Lung (tissue), 16 donors: ENCODE results near the gene SKOR2. TPM values are rescaled to one million over a fixed set of nuclear protein-coding genes. Genes with fewer than 3 reads are reported as not detected.

Source experiments
- ATAC-seq: fragments of 200-7000 bp; cut with Tn5 transposase; one replicate; pipeline ENCODE4 v1.9.1; 2020; ENCODE audit warnings: moderate number of reproducible peaks; ENCODE audit not compliant: insufficient read depth, low FRiP score
- DNase-seq, 3 donors: peaks; one replicate each; pipeline ENCODE4 v3.0.0-alpha.2; 2013 to 2017
- H3K27ac ChIP-seq, 2 donors: one replicate each; pipeline ENCODE4 v1.5.1; 2013; ENCODE audit warnings: mild to moderate bottlenecking in 2 of 2, moderate library complexity in 2 of 2, control low read depth in 1 of 2, inconsistent platforms in 1 of 2, low read depth in 1 of 2, low read length in 1 of 2
- H3K27me3 ChIP-seq, 3 donors: one replicate each; pipeline ENCODE4 v1.5.1; 2013; ENCODE audit warnings: low read length in 2 of 3; ENCODE audit not compliant: control insufficient read depth in 3 of 3, insufficient read depth in 3 of 3
- H3K36me3 ChIP-seq, 4 donors: one replicate each; pipeline ENCODE4 v1.5.1; 2013; ENCODE audit warnings: low read length in 4 of 4, mild to moderate bottlenecking in 1 of 4, moderate library complexity in 1 of 4; ENCODE audit not compliant: control insufficient read depth in 4 of 4, insufficient read depth in 4 of 4
- H3K4me1 ChIP-seq, 5 donors: one replicate each; pipeline ENCODE4 v1.5.1; 2013; ENCODE audit warnings: low read length in 5 of 5, mild to moderate bottlenecking in 2 of 5, moderate library complexity in 1 of 5; ENCODE audit not compliant: control insufficient read depth in 5 of 5, insufficient read depth in 5 of 5
- H3K4me3 ChIP-seq: one replicate; pipeline ENCODE4 v1.5.1; 2013; ENCODE audit warnings: mild to moderate bottlenecking, control low read depth, moderate library complexity
- H3K9ac ChIP-seq, 2 donors: one replicate each; pipeline ENCODE4 v1.5.1; 2013; ENCODE audit warnings: low read length in 2 of 2, control low read depth in 1 of 2; ENCODE audit not compliant: insufficient read depth in 1 of 2
- H3K9me3 ChIP-seq, 4 donors: one replicate each; pipeline ENCODE4 v1.5.1; 2013; ENCODE audit warnings: low read length in 3 of 4, mild to moderate bottlenecking in 1 of 4, moderate library complexity in 1 of 4; ENCODE audit not compliant: control insufficient read depth in 4 of 4, insufficient read depth in 3 of 4
- CTCF ChIP-seq: IDR thresholded peaks from 2 replicates; pipeline ENCODE4 v1.5.1; 2012; ENCODE audit warnings: mild to moderate bottlenecking; ENCODE audit errors: control extremely low read depth, extremely low read depth
- WGBS, 2 donors: extraction: QIAGEN DNeasy Blood & Tissue Kit; methylation state at CpG; one replicate each; pipeline ENCODE4 v1.1.7; 2013; 5-methylcytosine and 5-hydroxymethylcytosine counted together
- long read RNA-seq, 5 donors: transcript quantifications; one replicate each; lab custom pipeline, GENCODE V29; 2026
- polyA plus RNA-seq, 2 donors: library from polyadenylated mRNA; stranded (reverse); fragments of 200-250 nt; gene quantifications; one replicate each; pipeline ENCODE4 v1.2.1, GENCODE V29; 2013
- total RNA-seq, 2 donors: library from RNA; depleted of rRNA in 1 of 2; stranded (reverse); fragments of >200 nt in 1 of 2; gene quantifications; one replicate each; pipeline ENCODE4 v1.2.1, GENCODE V29; 2014 to 2021
- donor health status: control.
- donor health status: control.
- donor health status: Bipolar disorder and iron deficiency.
- donor health status: healthy.
- donor health status: DM: yes; HTN: yes; CAD: no.

Gene SKOR2
- total RNA-seq = not detected
- not detected for polyA plus RNA-seq
- long read RNA-seq, donor 1 = 0 reads
- long read RNA-seq, donor 2 = 0 reads
- long read RNA-seq, donor 3 = 0 reads
- long read RNA-seq, donor 4 = 0 reads
- long read RNA-seq, donor 5 = 0 reads

- Histone ChIP-seq H3K9me3 (peaks cover 0 to 18% (median 0%) of the 10 kb centered on the region in 4 donors), H3K27me3 (peaks cover 30 to 83% (median 79%) of the 10 kb centered on the region in 3 donors), H3K4me1 (peaks cover 0 to 15% (median 0%) of the 10 kb centered on the region in 5 donors), H3K27ac (no peak within 1 kb of the TSS), H3K4me3 (no peak within 1 kb of the TSS), H3K9ac (no peak within 1 kb of the TSS), H3K36me3 (no peaks in the 10 kb centered on the region)
- ATAC-seq (no peak), DNase-seq (no peak)
- WGBS, 2 donors = 3 to 4% methylated on average over 55 of the region's 55 CpGs
- TF ChIP-seq CTCF = no peak
Measured at GRCh38 chr18:47251289-47252120, at the start of gene SKOR2. TSS of gene SKOR2 (minus strand) at chr18:47251660. CDS start at chr18:47249183, 2,477 bp downstream.

- H3K9me3 ChIP-seq = peaks cover 0 to 6% (median 3%) of the 10 kb centered on the region in 4 donors
- WGBS, 2 donors = 54 to 59% methylated on average over 1 of the region's 1 CpG
- no peaks in the 10 kb centered on the region for H3K27me3 ChIP-seq
- no peak overlapping the region for H3K4me3 ChIP-seq
- DNase-seq (no peak), ATAC-seq (no peak)
- no peak overlapping the region for H3K27ac ChIP-seq
- H3K4me1 ChIP-seq = no peaks in the 10 kb centered on the region
- no peaks in the 10 kb centered on the region for H3K36me3 ChIP-seq
- no peak overlapping the region for H3K9ac ChIP-seq
- TF ChIP-seq CTCF = no peak
Measured at GRCh38 chr18:47296462-47296861, 45.0 kb upstream of the SKOR2 start.

DNA sequence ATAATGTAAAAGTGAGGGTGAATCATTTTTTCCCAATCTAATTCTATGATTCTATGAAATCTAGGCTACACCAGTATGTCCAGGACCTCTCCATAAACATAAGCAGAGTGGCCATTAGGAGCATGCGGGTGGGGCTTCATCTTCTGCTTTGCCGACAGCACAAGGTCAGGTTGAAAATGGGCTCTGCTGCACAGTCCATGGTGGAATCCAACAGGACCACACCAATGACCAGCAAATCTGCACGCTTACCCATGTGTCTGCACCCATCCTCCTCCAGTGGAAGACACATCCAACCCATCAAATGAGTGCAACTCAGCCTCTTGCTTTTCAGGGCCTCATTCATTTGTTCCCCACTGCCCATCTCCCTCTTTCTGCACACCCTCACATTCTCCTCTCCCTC is 43.3 kb upstream of the SKOR2 start:
- DNase-seq (no peak), ATAC-seq (no peak)
- H3K9me3 ChIP-seq = peaks cover 0 to 6% (median under 1%) of the 10 kb centered on the region in 4 donors
- H3K4me3 ChIP-seq = no peak overlapping the region
- H3K4me1 ChIP-seq = no peaks in the 10 kb centered on the region
- no peak overlapping the region for H3K9ac ChIP-seq
- H3K27ac ChIP-seq = no peak overlapping the region
- WGBS, 2 donors = 91 to 92% methylated on average over 3 of the region's 3 CpGs
- H3K27me3 ChIP-seq = no peaks in the 10 kb centered on the region
- H3K36me3 ChIP-seq = no peaks in the 10 kb centered on the region
- TF ChIP-seq CTCF = no peak
